ENCODE measurements around the gene WIPI1. TPM values are rescaled to one million over a fixed set of nuclear protein-coding genes. Genes with fewer than 3 reads are reported as not detected.

WIPI1 gene
- polyA plus RNA-seq, 1 donor: 17.4 TPM

GRCh38 chr17:68491381-68492231 lies 34.3 kb upstream of the WIPI1 start:
- Histone ChIP-seq H3K4me1 (ENCODE audit: control insufficient read depth, insufficient read depth, low read length) (no peaks in the 10 kb centered on the region), H3K36me3 (ENCODE audit: control insufficient read depth, insufficient read depth, low read length) (no peaks in the 10 kb centered on the region), H3K27me3 (ENCODE audit: control insufficient read depth, insufficient read depth, low read length) (no peaks in the 10 kb centered on the region), H3K27ac (ENCODE audit: low read length) (no peak overlapping the region), H3K4me3 (ENCODE audit: low read length) (no peak overlapping the region), H3K9me3 (ENCODE audit: control insufficient read depth, low read depth, low read length) (no peaks in the 10 kb centered on the region)
- WGBS (ENCODE audit: insufficient coverage, low lambda C conversion rate): 80% methylated on average over 1 of the region's 12 CpGs
- DNase-seq: no peak

GRCh38 chr17:68489919-68490318 lies 32.6 kb upstream of the WIPI1 start:
- DNase-seq: no peak
- no CpG with 5 or more reads among the region's 4 CpGs for WGBS (ENCODE audit: insufficient coverage, low lambda C conversion rate)
- Histone ChIP-seq H3K9me3 (ENCODE audit: control insufficient read depth, low read depth, low read length) (no peaks in the 10 kb centered on the region), H3K27ac (ENCODE audit: low read length) (no peak overlapping the region), H3K4me1 (ENCODE audit: control insufficient read depth, insufficient read depth, low read length) (no peaks in the 10 kb centered on the region), H3K27me3 (ENCODE audit: control insufficient read depth, insufficient read depth, low read length) (no peaks in the 10 kb centered on the region), H3K36me3 (ENCODE audit: control insufficient read depth, insufficient read depth, low read length) (no peaks in the 10 kb centered on the region), H3K4me3 (ENCODE audit: low read length) (no peak overlapping the region)

DNA sequence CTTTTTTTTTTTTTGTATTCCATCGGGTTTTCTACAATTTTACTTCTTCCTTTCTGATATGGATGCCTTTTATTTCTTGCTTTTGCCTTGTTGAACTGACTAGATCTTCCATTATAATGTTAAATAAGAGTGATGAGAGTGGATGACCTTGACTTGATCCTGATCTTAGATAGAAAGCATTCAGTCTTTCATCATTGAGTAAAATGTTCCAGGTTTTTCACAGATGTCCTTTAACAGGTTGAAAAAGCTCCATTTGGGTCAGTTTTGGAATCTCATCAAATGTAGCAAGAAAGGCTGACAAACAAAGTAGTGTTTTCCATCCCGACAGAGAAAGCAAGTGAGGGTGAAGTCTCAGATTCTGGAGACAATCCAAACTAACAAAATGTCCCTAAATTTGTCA lies 27.2 kb upstream of the WIPI1 start:
- no peak overlapping the region for H3K27ac ChIP-seq (ENCODE audit: low read length)
- H3K4me3 ChIP-seq (ENCODE audit: low read length): no peak overlapping the region
- no peak for DNase-seq
- WGBS (ENCODE audit: insufficient coverage, low lambda C conversion rate): 100% methylated on average over 1 of the region's 2 CpGs
- no peaks in the 10 kb centered on the region for H3K36me3 ChIP-seq (ENCODE audit: control insufficient read depth, insufficient read depth, low read length)
- H3K4me1 ChIP-seq (ENCODE audit: control insufficient read depth, insufficient read depth, low read length): no peaks in the 10 kb centered on the region
- no peaks in the 10 kb centered on the region for H3K9me3 ChIP-seq (ENCODE audit: control insufficient read depth, low read depth, low read length)
- peaks cover 3% of the 10 kb centered on the region for H3K27me3 ChIP-seq (ENCODE audit: control insufficient read depth, insufficient read depth, low read length)

- Histone ChIP-seq H3K4me1 (ENCODE audit: control insufficient read depth, insufficient read depth, low read length) (no peaks in the 10 kb centered on the region), H3K36me3 (ENCODE audit: control insufficient read depth, insufficient read depth, low read length) (no peaks in the 10 kb centered on the region), H3K4me3 (ENCODE audit: low read length) (no peak overlapping the region), H3K9me3 (ENCODE audit: control insufficient read depth, low read depth, low read length) (no peaks in the 10 kb centered on the region), H3K27me3 (ENCODE audit: control insufficient read depth, insufficient read depth, low read length) (peaks cover 3% of the 10 kb centered on the region), H3K27ac (ENCODE audit: low read length) (no peak overlapping the region)
- no CpG with 5 or more reads among the region's 4 CpGs for WGBS (ENCODE audit: insufficient coverage, low lambda C conversion rate)
- no peak for DNase-seq
Observed at GRCh38 chr17:68482576-68483041, 25.3 kb upstream of the WIPI1 start.

DNA sequence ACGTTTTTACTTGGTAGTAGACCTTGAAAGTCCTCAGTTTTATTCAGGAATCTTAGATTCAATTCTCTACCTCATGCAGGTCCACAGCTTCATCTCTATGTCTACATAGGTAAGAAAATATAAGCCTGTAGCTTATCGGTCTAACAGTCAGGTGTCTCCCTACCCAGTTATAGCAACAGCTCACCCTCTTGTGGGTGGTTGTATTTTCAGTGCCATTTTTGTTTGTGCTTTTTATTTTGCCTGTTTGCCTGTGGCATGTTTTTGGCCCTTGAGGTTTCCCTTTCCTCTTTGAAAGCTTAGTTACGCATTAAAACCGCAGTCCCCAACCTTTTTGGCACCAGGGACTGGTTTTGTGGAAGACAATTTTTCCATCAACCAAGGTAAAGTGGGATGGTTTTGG lies 23.6 kb upstream of the WIPI1 start:
- WGBS (ENCODE audit: insufficient coverage, low lambda C conversion rate): no CpG with 5 or more reads among the region's 4 CpGs
- Histone ChIP-seq H3K27ac (ENCODE audit: low read length) (no peak overlapping the region), H3K27me3 (ENCODE audit: control insufficient read depth, insufficient read depth, low read length) (peaks cover 3% of the 10 kb centered on the region), H3K36me3 (ENCODE audit: control insufficient read depth, insufficient read depth, low read length) (no peaks in the 10 kb centered on the region), H3K9me3 (ENCODE audit: control insufficient read depth, low read depth, low read length) (no peaks in the 10 kb centered on the region), H3K4me1 (ENCODE audit: control insufficient read depth, insufficient read depth, low read length) (no peaks in the 10 kb centered on the region), H3K4me3 (ENCODE audit: low read length) (no peak overlapping the region)
- no peak for DNase-seq

GRCh38 chr17:68470961-68471360 lies 13.7 kb upstream of the WIPI1 start:
- no peaks in the 10 kb centered on the region for H3K27me3 ChIP-seq (ENCODE audit: control insufficient read depth, insufficient read depth, low read length)
- no peak overlapping the region for H3K27ac ChIP-seq (ENCODE audit: low read length)
- H3K4me1 ChIP-seq (ENCODE audit: control insufficient read depth, insufficient read depth, low read length): peaks cover 3% of the 10 kb centered on the region
- WGBS (ENCODE audit: insufficient coverage, low lambda C conversion rate): no CpG with 5 or more reads among the region's 1 CpG
- no peaks in the 10 kb centered on the region for H3K9me3 ChIP-seq (ENCODE audit: control insufficient read depth, low read depth, low read length)
- H3K4me3 ChIP-seq (ENCODE audit: low read length): no peak overlapping the region
- DNase-seq: no peak
- no peaks in the 10 kb centered on the region for H3K36me3 ChIP-seq (ENCODE audit: control insufficient read depth, insufficient read depth, low read length)

DNA sequence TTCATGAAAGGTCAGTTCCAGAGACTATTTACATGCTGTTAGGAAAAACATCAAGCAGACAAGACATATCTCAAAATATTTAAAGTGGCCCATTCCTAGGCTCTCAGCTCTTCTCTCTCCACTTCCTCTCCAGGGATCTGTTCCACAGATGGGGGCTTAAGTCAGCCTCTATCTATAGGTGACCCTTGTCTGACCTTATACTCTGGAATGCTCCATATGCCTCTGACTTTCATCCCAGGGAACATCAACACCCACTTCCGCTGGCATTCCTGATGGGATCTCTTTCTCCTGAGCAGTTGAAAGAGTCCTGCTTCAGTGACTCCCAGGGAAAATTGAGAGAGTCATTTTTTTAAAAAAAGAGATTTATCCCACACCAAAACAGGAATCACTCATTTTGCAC lies 11.5 kb upstream of the WIPI1 start:
- no peaks in the 10 kb centered on the region for H3K4me1 ChIP-seq (ENCODE audit: control insufficient read depth, insufficient read depth, low read length)
- H3K27me3 ChIP-seq (ENCODE audit: control insufficient read depth, insufficient read depth, low read length): no peaks in the 10 kb centered on the region
- H3K9me3 ChIP-seq (ENCODE audit: control insufficient read depth, low read depth, low read length): no peaks in the 10 kb centered on the region
- H3K27ac ChIP-seq (ENCODE audit: low read length): no peak overlapping the region
- no peak for DNase-seq
- H3K4me3 ChIP-seq (ENCODE audit: low read length): no peak overlapping the region
- no peaks in the 10 kb centered on the region for H3K36me3 ChIP-seq (ENCODE audit: control insufficient read depth, insufficient read depth, low read length)
- WGBS (ENCODE audit: insufficient coverage, low lambda C conversion rate): 100% methylated on average over 1 of the region's 1 CpG

DNA sequence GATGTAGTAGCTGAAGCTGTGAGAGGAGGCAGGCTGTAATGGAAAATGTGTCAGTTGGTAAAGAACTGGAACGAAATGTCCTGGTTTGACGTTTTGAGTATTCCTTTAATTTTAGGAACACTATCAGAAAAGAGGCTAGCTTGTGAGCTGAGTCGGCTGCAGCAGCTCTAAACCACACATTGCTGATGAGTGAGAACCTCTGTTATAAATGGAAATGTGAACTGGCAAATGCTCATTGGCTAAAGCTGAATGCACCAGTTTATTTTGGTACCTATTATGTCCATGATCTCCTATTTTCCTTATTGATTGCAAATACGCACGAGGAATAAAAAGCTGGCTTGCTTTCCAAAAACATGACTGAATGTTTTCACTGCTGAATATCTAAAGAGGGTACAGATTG lies 11.0 kb upstream of the WIPI1 start:
- Histone ChIP-seq H3K27ac (ENCODE audit: low read length) (no peak overlapping the region), H3K4me3 (ENCODE audit: low read length) (no peak overlapping the region), H3K4me1 (ENCODE audit: control insufficient read depth, insufficient read depth, low read length) (no peaks in the 10 kb centered on the region), H3K9me3 (ENCODE audit: control insufficient read depth, low read depth, low read length) (no peaks in the 10 kb centered on the region), H3K36me3 (ENCODE audit: control insufficient read depth, insufficient read depth, low read length) (no peaks in the 10 kb centered on the region), H3K27me3 (ENCODE audit: control insufficient read depth, insufficient read depth, low read length) (no peaks in the 10 kb centered on the region)
- DNase-seq: no peak
- WGBS (ENCODE audit: insufficient coverage, low lambda C conversion rate): 79% methylated on average over 4 of the region's 5 CpGs

- Histone ChIP-seq H3K36me3 (ENCODE audit: control insufficient read depth, insufficient read depth, low read length) (no peaks in the 10 kb centered on the region), H3K27me3 (ENCODE audit: control insufficient read depth, insufficient read depth, low read length) (peaks cover 6% of the 10 kb centered on the region), H3K4me3 (ENCODE audit: low read length) (no peak overlapping the region), H3K4me1 (ENCODE audit: control insufficient read depth, insufficient read depth, low read length) (no peaks in the 10 kb centered on the region), H3K9me3 (ENCODE audit: control insufficient read depth, low read depth, low read length) (no peaks in the 10 kb centered on the region), H3K27ac (ENCODE audit: low read length) (no peak overlapping the region)
- WGBS (ENCODE audit: insufficient coverage, low lambda C conversion rate): 67% methylated on average over 3 of the region's 6 CpGs
- DNase-seq: no peak
Observed at GRCh38 chr17:68463211-68464019, 6.1 kb upstream of the WIPI1 start.

DNA sequence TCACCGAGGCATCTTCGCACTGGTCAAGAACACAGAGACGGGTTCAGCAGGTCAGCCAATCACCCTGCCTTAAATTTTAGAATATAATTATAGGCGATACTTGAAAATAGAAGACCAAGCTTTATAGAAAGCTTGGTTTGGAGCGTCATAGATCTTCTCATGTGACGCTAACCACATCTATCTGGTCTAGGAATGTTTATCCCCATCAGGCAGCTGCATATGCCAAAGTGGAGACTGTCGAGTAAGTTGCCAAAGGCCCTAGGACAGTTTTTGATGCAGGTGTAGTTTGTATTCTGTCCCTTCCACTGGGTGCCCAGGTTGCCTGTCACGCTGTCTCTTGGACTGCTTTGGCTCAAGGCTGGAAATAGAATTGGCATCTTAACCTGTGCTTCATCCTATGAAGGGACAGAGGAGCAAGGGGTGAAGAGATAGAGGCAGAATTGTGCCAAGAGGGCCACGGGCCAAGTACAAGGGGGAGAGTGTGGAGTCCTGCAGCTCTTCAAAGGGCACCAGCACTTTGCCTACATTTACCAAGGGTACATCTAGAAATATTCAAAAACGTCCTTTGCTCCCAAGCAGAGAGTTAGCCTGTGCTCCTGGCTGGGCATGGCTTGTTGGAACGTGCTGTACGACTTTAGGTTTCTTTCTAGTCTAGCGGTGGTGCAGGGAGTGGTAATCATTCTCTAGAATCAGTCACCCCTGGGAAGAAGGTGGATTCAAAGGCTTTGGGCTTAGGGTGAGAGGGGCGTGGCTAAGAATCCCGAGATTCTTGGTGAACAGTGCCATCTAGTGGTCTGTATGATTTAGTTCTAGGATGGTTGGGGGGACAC lies 5.3 kb upstream of the WIPI1 start:
- H3K27me3 ChIP-seq (ENCODE audit: control insufficient read depth, insufficient read depth, low read length): peaks cover 6% of the 10 kb centered on the region
- H3K4me1 ChIP-seq (ENCODE audit: control insufficient read depth, insufficient read depth, low read length): peaks cover 4% of the 10 kb centered on the region
- no peak overlapping the region for H3K27ac ChIP-seq (ENCODE audit: low read length)
- WGBS (ENCODE audit: insufficient coverage, low lambda C conversion rate): 100% methylated on average over 1 of the region's 15 CpGs
- H3K9me3 ChIP-seq (ENCODE audit: control insufficient read depth, low read depth, low read length): no peaks in the 10 kb centered on the region
- no peaks in the 10 kb centered on the region for H3K36me3 ChIP-seq (ENCODE audit: control insufficient read depth, insufficient read depth, low read length)
- no peak overlapping the region for H3K4me3 ChIP-seq (ENCODE audit: low read length)
- peak; percentile 65 to 72 for DNase-seq
